Activated CD4-positive, alpha-beta T cell treated with anti-CD3 and anti-CD28 coated beads, Interleukin-10, Interleukin-2, amounts not matched to agents 100 ng/mL and 50 ng/mL, durations not matched to agents 16 hours and 8 hours (primary cell): ENCODE measurements around the gene GPR84.

Experiments
- DNase-seq: peaks from one replicate; pipeline ENCODE4 v3.0.0-alpha.2; 2020

The GPR84 gene

DNA sequence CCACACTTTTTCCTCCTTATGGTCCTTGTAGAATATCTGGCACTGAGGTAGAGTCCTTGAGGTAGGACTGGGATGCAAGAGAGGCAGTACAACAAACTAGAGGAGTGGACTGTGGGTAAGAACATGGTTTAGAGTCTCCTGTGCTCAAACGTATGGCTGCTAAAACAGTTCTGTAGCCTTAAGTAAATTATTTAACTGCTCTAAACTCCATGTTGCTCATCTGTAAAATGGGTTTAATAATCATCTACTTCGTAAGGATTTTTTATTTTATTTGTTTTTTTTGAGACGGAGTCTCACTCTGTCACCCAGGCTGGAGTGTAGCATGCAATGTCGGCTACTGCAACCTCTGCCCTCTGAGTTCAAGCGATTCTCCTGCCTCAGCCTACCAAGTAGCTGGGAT is 42.9 kb downstream of the GPR84 start:
- no peak for DNase-seq
